ENCODE results near the gene TFR2. TPM values are rescaled to one million over a fixed set of nuclear protein-coding genes. Genes with fewer than 3 reads are reported as not detected.

The TFR2 gene
- total and polyA plus RNA-seq, 11 donors: 0.08 to 0.59 (median 0.40) TPM; not detected in 5

GRCh38 chr7:100591596-100591995 lies 49.8 kb downstream of the TFR2 start:
- no peaks in the 10 kb centered on the region for H3K36me3 ChIP-seq
- 93 to 97% (median 96%) methylated on average over 17 of the region's 17 CpGs for WGBS, 4 donors
- no peak for ATAC-seq

GRCh38 chr7:100590077-100590737 lies 51.1 kb downstream of the TFR2 start:
- no peak for TF ChIP-seq POLR2A (IDR thresholded peaks at IDR 0.05)
- TF ChIP-seq CTCF (IDR thresholded peaks at IDR 0.05): no peak
- Histone ChIP-seq H3K4me3 (peak overlapping the region in 9 of 12 donors; percentile 15 to 54 (median 42)), H3K27me3 (no peaks in the 10 kb centered on the region), H3K4me1 (peaks cover under 1 to 30% (median 12%) of the 10 kb centered on the region in 12 donors), H3K36me3 (no peaks in the 10 kb centered on the region), H3K27ac (peak overlapping the region in 11 of 12 donors; percentile 23 to 80 (median 62)), H3K9me3 (no peaks in the 10 kb centered on the region)
- ATAC-seq: no peak
- peak in 4 of 5 donors; percentile 71 to 76 (median 75) for DNase-seq
- intact Hi-C loops (cut with DNase I): no loop called here
- 33 to 51% (median 47%) methylated on average over 20 of the region's 20 CpGs for WGBS, 4 donors

More at GRCh38 chr7:100591596-100591995, 49.8 kb downstream of the TFR2 start:
- Histone ChIP-seq H3K9me3 (no peaks in the 10 kb centered on the region), H3K4me3 (no peak overlapping the region), H3K27me3 (no peaks in the 10 kb centered on the region), H3K27ac (no peak overlapping the region), H3K4me1 (peaks cover 0 to 27% (median 9%) of the 10 kb centered on the region in 12 donors)
- no peak for DNase-seq
- intact Hi-C loops (cut with DNase I): no loop called here
- TF ChIP-seq POLR2A (IDR thresholded peaks at IDR 0.05): no peak
- TF ChIP-seq CTCF (IDR thresholded peaks at IDR 0.05): no peak

- no peaks in the 10 kb centered on the region for H3K9me3 ChIP-seq
- 40 to 64% (median 59%) methylated on average over 6 to 7 of the region's 7 CpGs for WGBS, 4 donors
- H3K36me3 ChIP-seq: no peaks in the 10 kb centered on the region
- H3K4me3 ChIP-seq: peak overlapping the region in 8 of 12 donors; percentile 26 to 54 (median 44)
- H3K27me3 ChIP-seq: no peaks in the 10 kb centered on the region
- no peak for ATAC-seq
- intact Hi-C loops (cut with DNase I): loop anchor here in 3 of 10 donors (5.0 to 10.0 kb wide), 2 partner anchors 85 to 103 kb away; partner anchors contain the start of genes GNB2 (in 2 of the 3) and GIGYF1 (in 1 of the 3)
- peak in 1 of 5 donors; percentile 34 for DNase-seq
- peaks cover 6 to 38% (median 18%) of the 10 kb centered on the region in 12 donors for H3K4me1 ChIP-seq
- TF ChIP-seq CTCF (IDR thresholded peaks at IDR 0.05) (no peak), POLR2A (IDR thresholded peaks at IDR 0.05) (no peak)
- peak overlapping the region in 11 of 12 donors; percentile 23 to 80 (median 62) for H3K27ac ChIP-seq
Measured at GRCh38 chr7:100589341-100589947, 51.9 kb downstream of the TFR2 start.

GRCh38 chr7:100588438-100588837 lies 52.9 kb downstream of the TFR2 start:
- DNase-seq (no peak), ATAC-seq (no peak)
- Histone ChIP-seq H3K27ac (no peak overlapping the region), H3K36me3 (no peaks in the 10 kb centered on the region), H3K9me3 (no peaks in the 10 kb centered on the region), H3K4me1 (peaks cover 6 to 48% (median 27%) of the 10 kb centered on the region in 12 donors), H3K4me3 (no peak overlapping the region), H3K27me3 (no peaks in the 10 kb centered on the region)
- 67 to 86% (median 74%) methylated on average over 1 of the region's 1 CpG for WGBS, 4 donors
- intact Hi-C loops (cut with DNase I): loop anchor here in 3 of 10 donors (5.0 to 10.0 kb wide), 2 partner anchors 86 to 104 kb away; partner anchors contain the start of genes GNB2 (in 2 of the 3) and GIGYF1 (in 1 of the 3)
- no peak for TF ChIP-seq POLR2A (IDR thresholded peaks at IDR 0.05)
- TF ChIP-seq CTCF (IDR thresholded peaks at IDR 0.05): peak in 7 of 12 donors; percentile 13 to 41 (median 30)

Measured in heart left ventricle (tissue), 16 donors.